Gastrocnemius medialis (tissue), 4 donors: Measurements from ENCODE around the gene CEP70.

ENCODE experiments used
- CTCF ChIP-seq, 5 experiments: fragments of 450-650 bp in 3 of 5; fragments of 200-600 bp in 2 of 5; sonication (generic) in 2 of 5; IDR thresholded peaks in 4 of 5; conservative IDR thresholded peaks in 1 of 5; 1 replicate in 4 of 5; 2 replicates in 1 of 5; pipeline ENCODE4 v1.5.1; 2016 to 2019; ENCODE audit warnings: antibody characterized with exemption in 5 of 5, mild to moderate bottlenecking in 3 of 5, moderate library complexity in 3 of 5
- POLR2A ChIP-seq, 2 donors: fragments of 450-650 bp; IDR thresholded peaks; one replicate each; pipeline ENCODE4 v1.6.1; 2017; ENCODE audit warnings: antibody characterized with exemption in 2 of 2, mild to moderate bottlenecking in 2 of 2, moderate library complexity in 2 of 2

- TF ChIP-seq CTCF (IDR thresholded peaks at IDR 0.05 in 4 of 5, conservative IDR thresholded peaks at IDR 0.05 in 1 of 5) (no peak), POLR2A (IDR thresholded peaks at IDR 0.05) (no peak)
These were observed 51.1 kb downstream of the CEP70 start for GRCh38 chr3:138542977-138543376.
